ENCODE results near the gene SULT1B1.

DNA sequence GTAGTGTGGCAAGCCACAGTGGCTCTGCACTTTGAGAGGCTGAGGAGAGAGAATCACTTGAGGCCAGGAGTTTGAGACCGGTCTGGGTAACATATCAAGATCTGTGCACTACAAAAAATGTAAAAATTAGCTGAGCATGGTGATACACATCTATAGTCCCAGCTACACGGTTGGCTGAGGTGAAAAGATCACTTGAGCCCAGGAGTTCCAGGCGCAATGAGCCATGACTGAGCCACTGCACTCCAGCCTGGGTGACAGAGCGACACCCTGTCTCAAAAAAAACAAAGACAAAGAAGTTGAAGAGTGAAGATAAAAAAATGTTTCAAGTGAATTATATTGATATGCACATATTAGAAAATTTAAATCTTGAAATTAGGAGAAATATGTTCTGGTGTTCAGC is 46.3 kb downstream of the SULT1B1 start:
- TF ChIP-seq, protein P1, sequence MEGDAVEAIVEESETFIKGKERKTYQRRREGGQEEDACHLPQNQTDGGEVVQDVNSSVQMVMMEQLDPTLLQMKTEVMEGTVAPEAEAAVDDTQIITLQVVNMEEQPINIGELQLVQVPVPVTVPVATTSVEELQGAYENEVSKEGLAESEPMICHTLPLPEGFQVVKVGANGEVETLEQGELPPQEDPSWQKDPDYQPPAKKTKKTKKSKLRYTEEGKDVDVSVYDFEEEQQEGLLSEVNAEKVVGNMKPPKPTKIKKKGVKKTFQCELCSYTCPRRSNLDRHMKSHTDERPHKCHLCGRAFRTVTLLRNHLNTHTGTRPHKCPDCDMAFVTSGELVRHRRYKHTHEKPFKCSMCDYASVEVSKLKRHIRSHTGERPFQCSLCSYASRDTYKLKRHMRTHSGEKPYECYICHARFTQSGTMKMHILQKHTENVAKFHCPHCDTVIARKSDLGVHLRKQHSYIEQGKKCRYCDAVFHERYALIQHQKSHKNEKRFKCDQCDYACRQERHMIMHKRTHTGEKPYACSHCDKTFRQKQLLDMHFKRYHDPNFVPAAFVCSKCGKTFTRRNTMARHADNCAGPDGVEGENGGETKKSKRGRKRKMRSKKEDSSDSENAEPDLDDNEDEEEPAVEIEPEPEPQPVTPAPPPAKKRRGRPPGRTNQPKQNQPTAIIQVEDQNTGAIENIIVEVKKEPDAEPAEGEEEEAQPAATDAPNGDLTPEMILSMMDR (IDR thresholded peaks at IDR 0.05; ENCODE audit: low read depth, low read length), result no peak
- TF ChIP-seq EZH2phosphoT487 (IDR thresholded peaks at IDR 0.05; ENCODE audit: low read depth), result no peak

Data from OCI-LY3 (cell line).